ENCODE results near the gene HEXIM2.
A peak's percentile ranks its signal among the peaks of the same experiment; 100 is the strongest.

Gene HEXIM2

DNA sequence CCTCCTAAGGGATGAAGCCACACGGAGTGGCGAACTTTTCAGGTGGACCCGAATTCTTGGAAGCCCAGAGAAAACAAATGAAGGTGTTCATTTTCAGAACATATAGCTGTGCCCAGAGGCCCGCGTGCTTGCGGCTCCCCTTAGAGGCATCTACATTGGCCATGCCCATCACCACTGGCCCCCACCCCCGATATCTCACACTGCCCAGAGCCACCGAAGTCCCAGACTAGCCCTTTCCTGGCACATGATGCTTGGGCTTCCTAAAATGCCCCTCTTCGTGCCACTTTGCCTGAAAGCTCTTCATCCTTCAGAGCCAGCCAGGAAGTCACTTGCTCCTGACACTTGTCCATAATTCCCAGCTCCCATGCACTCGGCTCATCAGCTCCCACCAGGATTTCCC lies 15.5 kb upstream of the HEXIM2 start:
- TF ChIP-seq, protein P1, sequence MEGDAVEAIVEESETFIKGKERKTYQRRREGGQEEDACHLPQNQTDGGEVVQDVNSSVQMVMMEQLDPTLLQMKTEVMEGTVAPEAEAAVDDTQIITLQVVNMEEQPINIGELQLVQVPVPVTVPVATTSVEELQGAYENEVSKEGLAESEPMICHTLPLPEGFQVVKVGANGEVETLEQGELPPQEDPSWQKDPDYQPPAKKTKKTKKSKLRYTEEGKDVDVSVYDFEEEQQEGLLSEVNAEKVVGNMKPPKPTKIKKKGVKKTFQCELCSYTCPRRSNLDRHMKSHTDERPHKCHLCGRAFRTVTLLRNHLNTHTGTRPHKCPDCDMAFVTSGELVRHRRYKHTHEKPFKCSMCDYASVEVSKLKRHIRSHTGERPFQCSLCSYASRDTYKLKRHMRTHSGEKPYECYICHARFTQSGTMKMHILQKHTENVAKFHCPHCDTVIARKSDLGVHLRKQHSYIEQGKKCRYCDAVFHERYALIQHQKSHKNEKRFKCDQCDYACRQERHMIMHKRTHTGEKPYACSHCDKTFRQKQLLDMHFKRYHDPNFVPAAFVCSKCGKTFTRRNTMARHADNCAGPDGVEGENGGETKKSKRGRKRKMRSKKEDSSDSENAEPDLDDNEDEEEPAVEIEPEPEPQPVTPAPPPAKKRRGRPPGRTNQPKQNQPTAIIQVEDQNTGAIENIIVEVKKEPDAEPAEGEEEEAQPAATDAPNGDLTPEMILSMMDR (IDR thresholded peaks at IDR 0.05), result no peak
- peak overlapping the region; percentile 96 to 99 for H3K27ac ChIP-seq
- DNase-seq (ENCODE audit: low spot score), result no peak
- peak overlapping the region; percentile 85 for H3K4me3 ChIP-seq

- Histone ChIP-seq H3K27ac (peak overlapping the region; percentile 96 to 99), H3K4me3 (peak overlapping the region; percentile 85)
- no peak for DNase-seq (ENCODE audit: low spot score)
- TF ChIP-seq, protein P1 (IDR thresholded peaks at IDR 0.05), result no peak
These were observed 15.1 kb upstream of the HEXIM2 start for GRCh38 chr17:45146592-45146889.

DNA sequence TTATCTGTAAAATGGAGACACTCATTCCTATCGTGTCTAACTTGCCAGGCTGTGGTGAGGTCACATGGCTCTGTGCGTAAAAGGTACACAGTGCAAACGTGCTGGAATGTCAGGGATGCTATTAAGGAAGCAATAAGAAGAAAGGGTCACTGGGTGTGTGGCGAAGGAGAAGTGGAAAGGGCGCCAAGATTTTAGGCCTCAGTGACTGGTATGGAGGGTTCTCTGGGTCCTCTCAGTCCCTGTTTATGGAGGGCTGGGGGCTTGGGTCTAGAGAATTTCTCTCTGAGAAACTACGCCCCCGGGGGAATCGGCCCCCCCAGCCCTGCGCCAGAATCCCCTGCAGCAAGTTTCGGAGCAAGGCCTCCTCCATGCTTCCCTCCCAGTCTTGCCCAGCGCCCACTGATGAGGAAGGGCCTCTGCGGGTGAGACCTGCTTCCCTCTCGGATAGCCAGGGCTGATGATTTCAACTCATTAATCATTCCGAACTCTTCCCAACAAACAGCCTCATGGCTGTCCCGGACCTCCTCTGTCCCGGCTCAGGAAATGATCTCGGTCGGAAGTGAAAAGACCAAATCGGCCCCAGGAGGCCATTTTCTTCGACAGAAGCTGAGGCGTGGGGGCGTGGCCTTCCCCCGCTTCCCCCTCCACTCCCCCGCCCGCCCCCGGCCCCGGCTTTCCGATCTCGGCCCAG lies 14.6 kb upstream of the HEXIM2 start:
- peak; percentile 86 for DNase-seq (ENCODE audit: low spot score)
- TF ChIP-seq, protein P1 (IDR thresholded peaks at IDR 0.05), result no peak
- Histone ChIP-seq H3K4me3 (peak overlapping the region; percentile 85), H3K27ac (peak overlapping the region; percentile 96 to 99)

DNA sequence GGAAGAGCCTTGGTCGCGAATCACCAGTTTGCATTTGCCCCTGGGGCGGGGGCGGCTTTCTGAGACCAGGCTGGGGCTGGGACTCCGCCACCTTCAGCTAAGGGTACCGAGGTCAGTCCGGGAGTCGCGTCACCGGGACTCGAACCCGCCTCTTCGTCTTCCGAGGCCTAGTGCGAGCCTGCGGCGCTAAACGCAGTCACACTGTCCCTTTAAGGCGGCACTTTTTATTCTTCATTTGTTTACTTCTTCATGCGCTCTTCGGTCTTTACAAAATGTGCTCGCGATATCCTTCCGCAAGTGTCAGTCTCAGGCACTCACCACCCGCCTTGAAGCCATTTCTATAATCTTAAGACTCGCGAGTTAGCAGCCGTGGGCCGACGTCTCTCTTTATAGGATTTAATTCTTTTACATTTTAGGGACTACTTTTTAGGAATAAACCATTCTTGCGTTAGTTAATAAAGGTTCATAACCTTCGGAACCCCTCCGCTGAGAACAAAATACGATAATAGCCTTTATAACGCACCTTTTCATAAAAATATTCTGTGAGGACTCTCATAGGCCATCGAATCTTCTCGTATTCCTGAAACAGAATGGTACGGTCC lies 14.0 kb upstream of the HEXIM2 start:
- DNase-seq (ENCODE audit: low spot score), result peak; percentile 90
- H3K27ac ChIP-seq, result peak overlapping the region; percentile 96 to 99
- H3K4me3 ChIP-seq, result peak overlapping the region; percentile 85
- TF ChIP-seq, protein P1 (IDR thresholded peaks at IDR 0.05), result no peak

- peak; percentile 100 for DNase-seq (ENCODE audit: low spot score)
- Histone ChIP-seq H3K27ac (peak within 1 kb of the TSS; percentile 96 to 99), H3K4me3 (peak within 1 kb of the TSS; percentile 90)
- TF ChIP-seq, protein P1 (IDR thresholded peaks at IDR 0.05), result no peak
These were observed 13.3 kb upstream of the HEXIM2 start, which contains the start of gene HEXIM1 for GRCh38 chr17:45148183-45149036. TSS of gene HEXIM1 (plus strand) at chr17:45148475. CDS start at chr17:45149191, 716 bp downstream.

- peak; percentile 93 for DNase-seq (ENCODE audit: low spot score)
- TF ChIP-seq, protein P1 (IDR thresholded peaks at IDR 0.05), result peak; percentile 73
- peak overlapping the region; percentile 90 for H3K4me3 ChIP-seq
- peak overlapping the region; percentile 93 to 96 for H3K27ac ChIP-seq
These were observed 12.5 kb upstream of the HEXIM2 start for GRCh38 chr17:45149037-45149668.
